ENCODE results near the gene USP13. TPM values are rescaled to one million over a fixed set of nuclear protein-coding genes. Genes with fewer than 3 reads are reported as not detected.
A peak's percentile ranks its signal among the peaks of the same experiment; 100 is the strongest.

The USP13 gene
- total and polyA plus RNA-seq, 2 experiments from 2014 or later = 30.6 to 31.1 TPM

DNA sequence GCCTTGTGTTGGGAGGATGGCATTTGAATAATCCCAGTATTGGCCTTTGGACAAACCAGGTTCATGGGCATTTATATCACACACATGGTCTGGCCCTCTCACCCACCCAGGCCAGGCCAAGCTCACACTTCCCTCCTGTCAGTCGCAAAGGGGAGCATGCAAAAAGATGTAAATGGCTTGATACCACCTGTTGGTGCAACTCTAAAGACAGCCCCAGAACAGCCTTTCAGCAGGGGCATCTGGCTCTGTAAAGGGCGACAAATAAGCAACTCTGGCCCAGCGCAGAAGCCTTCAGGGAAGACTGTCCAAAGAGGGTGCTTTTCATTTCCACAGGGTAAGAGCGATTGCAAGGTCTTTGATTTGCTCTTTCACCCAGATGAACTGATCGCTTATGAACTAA, 91.8 kb downstream of the USP13 start:
- TF ChIP-seq, protein P1, sequence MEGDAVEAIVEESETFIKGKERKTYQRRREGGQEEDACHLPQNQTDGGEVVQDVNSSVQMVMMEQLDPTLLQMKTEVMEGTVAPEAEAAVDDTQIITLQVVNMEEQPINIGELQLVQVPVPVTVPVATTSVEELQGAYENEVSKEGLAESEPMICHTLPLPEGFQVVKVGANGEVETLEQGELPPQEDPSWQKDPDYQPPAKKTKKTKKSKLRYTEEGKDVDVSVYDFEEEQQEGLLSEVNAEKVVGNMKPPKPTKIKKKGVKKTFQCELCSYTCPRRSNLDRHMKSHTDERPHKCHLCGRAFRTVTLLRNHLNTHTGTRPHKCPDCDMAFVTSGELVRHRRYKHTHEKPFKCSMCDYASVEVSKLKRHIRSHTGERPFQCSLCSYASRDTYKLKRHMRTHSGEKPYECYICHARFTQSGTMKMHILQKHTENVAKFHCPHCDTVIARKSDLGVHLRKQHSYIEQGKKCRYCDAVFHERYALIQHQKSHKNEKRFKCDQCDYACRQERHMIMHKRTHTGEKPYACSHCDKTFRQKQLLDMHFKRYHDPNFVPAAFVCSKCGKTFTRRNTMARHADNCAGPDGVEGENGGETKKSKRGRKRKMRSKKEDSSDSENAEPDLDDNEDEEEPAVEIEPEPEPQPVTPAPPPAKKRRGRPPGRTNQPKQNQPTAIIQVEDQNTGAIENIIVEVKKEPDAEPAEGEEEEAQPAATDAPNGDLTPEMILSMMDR (IDR thresholded peaks at IDR 0.05; ENCODE audit: low read depth, low read length) = no peak
- Histone ChIP-seq H3K36me3 (peaks cover 24% of the 10 kb centered on the region), H3K9me3 (ENCODE audit: low read depth) (no peaks in the 10 kb centered on the region), H3K27ac (no peak overlapping the region), H3K4me1 (ENCODE audit: low read depth) (no peaks in the 10 kb centered on the region), H3K27me3 (no peaks in the 10 kb centered on the region), H3K4me3 (no peak overlapping the region)
- no peak for DNase-seq (ENCODE audit: low read depth in 1 of 2, low spot score in 1 of 2)

DNA sequence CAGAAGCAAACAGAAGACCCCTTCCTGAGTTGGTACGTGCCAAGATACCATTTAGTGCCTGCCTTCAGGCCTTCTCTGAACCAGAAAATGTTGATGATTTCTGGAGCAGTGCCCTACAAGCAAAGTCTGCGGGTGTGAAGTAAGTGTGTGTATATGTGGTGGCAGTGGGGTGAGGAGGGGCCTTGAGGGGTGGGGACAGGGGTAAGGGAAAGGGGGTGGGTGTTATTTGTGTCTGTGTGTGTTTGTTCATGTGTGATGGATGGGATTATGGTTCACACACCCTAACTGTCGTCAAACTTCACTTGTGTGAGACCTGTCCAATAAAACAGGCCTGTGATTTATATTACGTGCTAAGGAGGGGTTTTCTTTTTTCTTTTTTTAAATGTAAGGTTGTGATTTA, 92.2 kb downstream of the USP13 start:
- Histone ChIP-seq H3K4me3 (no peak overlapping the region), H3K36me3 (peaks cover 22% of the 10 kb centered on the region), H3K27me3 (no peaks in the 10 kb centered on the region), H3K4me1 (ENCODE audit: low read depth) (no peaks in the 10 kb centered on the region), H3K27ac (no peak overlapping the region), H3K9me3 (ENCODE audit: low read depth) (no peaks in the 10 kb centered on the region)
- TF ChIP-seq, protein P1 (IDR thresholded peaks at IDR 0.05; ENCODE audit: low read depth, low read length) = no peak
- DNase-seq (ENCODE audit: low read depth in 1 of 2, low spot score in 1 of 2) = no peak

DNA sequence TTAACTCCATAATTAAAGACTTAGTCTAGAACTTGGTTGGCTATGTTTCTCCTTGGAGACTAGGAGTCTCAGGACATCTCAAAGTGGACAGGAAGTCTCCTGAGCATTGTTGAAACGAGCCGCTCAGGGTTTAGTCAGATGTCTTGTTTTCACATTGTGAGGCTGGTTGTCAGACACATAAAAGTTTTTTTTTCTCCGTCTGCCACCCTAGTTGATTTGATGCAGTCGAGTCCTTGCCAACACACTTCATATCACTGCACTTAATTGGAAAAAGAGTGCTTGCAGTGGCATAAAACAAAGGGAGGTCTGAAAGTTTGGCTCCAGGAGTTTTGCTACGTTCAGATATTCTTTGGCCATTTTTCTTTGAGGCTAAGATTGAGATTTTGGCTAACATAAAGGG, 92.9 kb downstream of the USP13 start:
- TF ChIP-seq, protein P1 (IDR thresholded peaks at IDR 0.05; ENCODE audit: low read depth, low read length) = no peak
- Histone ChIP-seq H3K27ac (no peak overlapping the region), H3K27me3 (no peaks in the 10 kb centered on the region), H3K36me3 (peaks cover 17% of the 10 kb centered on the region), H3K9me3 (ENCODE audit: low read depth) (no peaks in the 10 kb centered on the region), H3K4me3 (no peak overlapping the region), H3K4me1 (ENCODE audit: low read depth) (no peaks in the 10 kb centered on the region)
- no peak for DNase-seq (ENCODE audit: low read depth in 1 of 2, low spot score in 1 of 2)

DNA sequence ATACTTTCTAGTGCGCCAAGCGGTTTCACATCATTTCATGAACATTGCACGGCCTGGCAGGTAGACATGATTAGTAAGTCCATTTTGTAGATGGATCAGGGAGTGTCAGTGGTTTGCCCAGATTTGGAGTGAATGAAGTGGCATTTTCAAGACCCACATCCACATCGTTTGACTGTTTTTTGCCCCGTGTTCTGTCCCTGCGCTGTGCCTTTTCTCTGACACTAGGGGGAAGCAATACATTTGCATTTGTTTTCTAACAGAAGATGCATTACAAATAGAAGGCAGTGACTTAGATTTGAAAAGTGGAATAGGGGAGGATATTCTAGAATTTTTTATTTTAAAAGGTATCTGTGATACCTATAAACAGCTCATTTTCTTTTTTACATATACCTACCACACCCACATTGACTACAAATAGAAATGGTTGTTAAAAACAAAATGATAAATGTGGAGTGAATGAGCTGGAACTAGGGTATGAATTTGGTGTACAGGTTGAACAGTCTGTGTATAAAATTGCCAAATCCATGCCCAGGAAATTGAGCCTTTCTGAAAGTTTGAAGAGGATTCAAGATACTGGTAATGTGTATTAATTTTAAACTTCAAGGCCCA, 98.0 kb downstream of the USP13 start:
- Histone ChIP-seq H3K4me3 (no peak overlapping the region), H3K4me1 (ENCODE audit: low read depth) (no peaks in the 10 kb centered on the region), H3K27me3 (no peaks in the 10 kb centered on the region), H3K9me3 (ENCODE audit: low read depth) (no peaks in the 10 kb centered on the region), H3K27ac (no peak overlapping the region), H3K36me3 (peaks cover 13% of the 10 kb centered on the region)
- TF ChIP-seq, protein P1 (IDR thresholded peaks at IDR 0.05; ENCODE audit: low read depth, low read length) = peak; percentile 82
- peak; percentile 21 to 47 for DNase-seq (ENCODE audit: low read depth in 1 of 2, low spot score in 1 of 2)

DNA sequence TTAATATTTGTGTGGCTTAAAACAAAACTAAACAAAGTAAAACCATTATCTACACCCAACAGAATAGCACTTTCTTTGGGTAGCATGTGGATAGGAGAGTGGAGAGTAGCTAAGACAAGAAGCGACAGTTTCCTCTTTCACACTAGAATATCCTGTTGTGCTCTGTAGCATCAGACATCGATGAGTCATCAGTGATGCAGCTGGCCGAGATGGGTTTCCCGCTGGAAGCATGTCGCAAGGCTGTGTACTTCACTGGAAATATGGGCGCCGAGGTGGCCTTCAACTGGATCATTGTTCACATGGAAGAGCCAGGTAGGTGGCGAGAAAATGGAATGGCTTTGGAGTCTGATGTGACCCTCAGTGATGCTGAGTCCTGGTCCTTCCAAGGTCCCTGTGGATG, 108.1 kb downstream of the USP13 start:
- H3K27ac ChIP-seq = no peak overlapping the region
- TF ChIP-seq, protein P1 (IDR thresholded peaks at IDR 0.05; ENCODE audit: low read depth, low read length) = no peak
- peak in 1 of 2 donors; percentile 84 for DNase-seq (ENCODE audit: low read depth in 1 of 2, low spot score in 1 of 2)
- no peaks in the 10 kb centered on the region for H3K4me1 ChIP-seq (ENCODE audit: low read depth)
- H3K27me3 ChIP-seq = no peaks in the 10 kb centered on the region
- H3K36me3 ChIP-seq = peaks cover 48% of the 10 kb centered on the region
- H3K9me3 ChIP-seq (ENCODE audit: low read depth) = no peaks in the 10 kb centered on the region
- H3K4me3 ChIP-seq = no peak overlapping the region
